ENCODE data around the gene TRPV6. TPM values are rescaled to one million over a fixed set of nuclear protein-coding genes. Genes with fewer than 3 reads are reported as not detected.

Gene TRPV6
- total RNA-seq (1 to 10 TPM; 1.1 to 5.0 TPM), polyA plus RNA-seq (ENCODE audit: insufficient read length in 6 of 6) (1 to 10 TPM; 6.0 to 8.5 (median 7.0) TPM)
- long read RNA-seq, donor 1, result 0 reads
- long read RNA-seq, donor 2, partial matches to known transcripts, result 0 of 1 reads
- long read RNA-seq, donor 2, other reads (novel, unspliced or antisense), result 0 of 1 reads
- long read RNA-seq, donor 3, result 0 reads
- long read RNA-seq, donor 4, result 0 reads
- long read RNA-seq, donor 5, result 0 reads
- long read RNA-seq, donor 6, result 0 reads
- long read RNA-seq, donor 7, partial matches to known transcripts, result 0 of 1 reads
- long read RNA-seq, donor 7, other reads (novel, unspliced or antisense), result 0 of 1 reads
- long read RNA-seq, donor 8, result 0 reads
- long read RNA-seq, donor 9, result 0 reads
- long read RNA-seq, donor 10, result 0 reads
- long read RNA-seq, donor 11, result 0 reads
- long read RNA-seq, donor 12, result 0 reads

- no peak within 1 kb of the TSS for H3K4me3 ChIP-seq
- H3K9me3 ChIP-seq, result no peaks in the 10 kb centered on the region
- no peak for TF ChIP-seq CTCF (IDR thresholded peaks at IDR 0.05)
- no peaks in the 10 kb centered on the region for H3K36me3 ChIP-seq
- peak in 3 of 4 donors; percentile 70 to 82 (median 72) for DNase-seq
- peak; percentile 98 for ATAC-seq
- intact Hi-C loops (cut with DNase I), result no loop called here
- H3K27ac ChIP-seq, result no peak within 1 kb of the TSS
- no peaks in the 10 kb centered on the region for H3K4me1 ChIP-seq
- H3K27me3 ChIP-seq, result peaks cover 0 to 18% of the 10 kb centered on the region in 2 donors
Observed at GRCh38 chr7:142885311-142886230, at the start of gene TRPV6. TRPV6 (minus strand) TSS chr7:142885745.

- TF ChIP-seq CTCF (IDR thresholded peaks at IDR 0.05), result no peak
- Histone ChIP-seq H3K27me3 (no peaks in the 10 kb centered on the region), H3K36me3 (no peaks in the 10 kb centered on the region), H3K4me1 (no peaks in the 10 kb centered on the region), H3K27ac (no peak overlapping the region), H3K4me3 (no peak overlapping the region), H3K9me3 (no peaks in the 10 kb centered on the region)
- DNase-seq (no peak), ATAC-seq (no peak)
- intact Hi-C loops (cut with DNase I), result no loop called here
Observed at GRCh38 chr7:142934056-142934455, 48.5 kb upstream of the TRPV6 start.

DNA sequence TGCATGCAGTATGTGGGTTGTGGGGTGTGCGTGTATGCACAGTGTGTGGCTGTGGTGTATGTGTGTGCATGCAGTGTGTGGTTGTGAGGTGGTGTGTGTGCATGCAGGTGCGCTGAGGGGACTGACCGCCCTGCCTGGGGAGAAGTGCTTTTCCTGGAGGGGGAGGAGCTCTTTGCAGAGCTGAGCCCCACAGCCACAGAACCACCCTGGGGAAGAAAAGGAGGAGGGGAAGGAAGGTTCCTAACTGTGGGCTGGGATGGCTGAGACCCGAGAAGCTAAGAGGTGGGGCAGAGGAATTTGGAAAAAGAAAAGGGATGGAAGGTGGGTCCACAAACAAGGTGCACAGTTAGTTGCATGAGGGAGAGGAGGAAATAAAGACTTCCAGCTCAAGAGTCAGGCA, 48.1 kb upstream of the TRPV6 start, which contains the start of gene TRPV5:
TSS of gene TRPV5 (minus strand) at position 123 of the 400 bp plus-strand sequence. CDS start 287 bp downstream, outside the sequence.
- TF ChIP-seq CTCF (IDR thresholded peaks at IDR 0.05), result no peak
- Histone ChIP-seq H3K4me1 (no peaks in the 10 kb centered on the region), H3K9me3 (no peaks in the 10 kb centered on the region), H3K4me3 (no peak within 1 kb of the TSS), H3K27me3 (no peaks in the 10 kb centered on the region), H3K27ac (no peak within 1 kb of the TSS), H3K36me3 (no peaks in the 10 kb centered on the region)
- ATAC-seq (no peak), DNase-seq (no peak)
- intact Hi-C loops (cut with DNase I), result no loop called here

DNA sequence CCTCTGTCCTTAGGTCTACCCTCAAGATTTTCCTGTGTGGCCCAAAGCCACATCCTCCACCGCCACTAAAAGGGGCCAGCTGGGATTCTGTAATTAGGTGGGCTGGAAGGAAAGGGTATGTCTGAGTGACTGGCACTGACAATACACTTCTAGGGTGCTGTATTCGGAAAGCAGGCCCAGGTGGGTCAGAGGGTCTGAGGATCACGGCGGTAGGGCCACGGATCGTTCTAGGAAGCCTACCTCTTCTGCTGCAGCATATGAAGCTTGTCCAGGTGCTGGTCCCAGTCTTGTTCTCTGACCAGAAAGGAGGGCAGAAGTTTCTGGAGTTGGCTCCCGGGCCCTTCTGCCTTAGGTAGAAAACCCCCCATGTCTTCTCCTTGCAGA, 47.5 kb upstream of the TRPV6 start:
- no peak for TF ChIP-seq CTCF (IDR thresholded peaks at IDR 0.05)
- H3K27me3 ChIP-seq, result no peaks in the 10 kb centered on the region
- H3K36me3 ChIP-seq, result no peaks in the 10 kb centered on the region
- intact Hi-C loops (cut with DNase I), result no loop called here
- ATAC-seq (no peak), DNase-seq (no peak)
- H3K4me3 ChIP-seq, result no peak overlapping the region
- H3K27ac ChIP-seq, result no peak overlapping the region
- no peaks in the 10 kb centered on the region for H3K9me3 ChIP-seq
- H3K4me1 ChIP-seq, result no peaks in the 10 kb centered on the region

Data from left lung (tissue), 14 donors.